CD4-positive, alpha-beta memory T cell (primary cell): Measurements from ENCODE around the gene MPRIP. TPM values are rescaled to one million over a fixed set of nuclear protein-coding genes. Genes with fewer than 3 reads are reported as not detected.

Experiments used
- CTCF ChIA-PET: fragments of 350-600 bp; sonication (Branson Sonifier 250); formaldehyde crosslinking; loops from one replicate; lab custom pipeline; 2021; ENCODE audit warnings: inconsistent platforms; ENCODE audit not compliant: partially characterized antibody; lab: Charles Lee
- POLR2A ChIA-PET: fragments of 350-600 bp; sonication (Branson Sonifier 250); formaldehyde crosslinking; loops from one replicate; lab custom pipeline; 2021; ENCODE audit not compliant: partially characterized antibody; lab: Charles Lee
- DNase-seq, 5 donors: peaks; one replicate each; pipeline versions ENCODE4 v3.0.0 to v3.0.0-alpha.2; 2020 to 2022; ENCODE audit warnings: mixed read lengths in 1 of 5
- H3K27ac ChIP-seq: one replicate; pipeline ENCODE4 v1.7.0; 2013; ENCODE audit warnings: low read depth, low read length
- H3K27me3 ChIP-seq: 2 replicates; pipeline ENCODE4 v1.7.0; 2013; ENCODE audit warnings: mild to moderate bottlenecking, low read length, moderate library complexity; ENCODE audit not compliant: insufficient read depth
- H3K36me3 ChIP-seq: 2 replicates; pipeline ENCODE4 v1.7.0; 2013; ENCODE audit warnings: mild to moderate bottlenecking, low read length, moderate library complexity; ENCODE audit not compliant: insufficient read depth
- H3K4me1 ChIP-seq: 2 replicates; pipeline ENCODE4 v1.7.0; 2013; ENCODE audit warnings: mild to moderate bottlenecking, low read length, moderate library complexity; ENCODE audit not compliant: insufficient read depth
- H3K4me3 ChIP-seq, 2 donors: one replicate each; pipeline ENCODE4 v1.7.0; 2013; ENCODE audit warnings: low read length in 2 of 2, mild to moderate bottlenecking in 1 of 2
- H3K9me3 ChIP-seq, 2 donors: one replicate each; pipeline ENCODE4 v1.7.0; 2013; ENCODE audit warnings: low read length in 2 of 2, control low read depth in 1 of 2; ENCODE audit not compliant: control insufficient read depth in 1 of 2
- H3K27ac Mint-ChIP-seq, 7 donors: one replicate each; pipeline ENCODE4 v1.8.0; 2020 to 2021; ENCODE audit warnings: mixed read lengths in 7 of 7, mild to moderate bottlenecking in 6 of 7, inconsistent platforms in 3 of 7, moderate library complexity in 3 of 7
- H3K27me3 Mint-ChIP-seq, 2 donors: one replicate each; pipeline ENCODE4 v1.8.0; 2020 to 2021; ENCODE audit warnings: mixed read lengths in 2 of 2
- H3K36me3 Mint-ChIP-seq, 2 donors: one replicate each; pipeline ENCODE4 v1.8.0; 2020 to 2021; ENCODE audit warnings: mixed read lengths in 2 of 2, inconsistent platforms in 1 of 2, mild to moderate bottlenecking in 1 of 2
- H3K4me1 Mint-ChIP-seq, 4 donors: one replicate each; pipeline ENCODE4 v1.8.0; 2020 to 2021; ENCODE audit warnings: mixed read lengths in 4 of 4, mild to moderate bottlenecking in 1 of 4
- H3K4me3 Mint-ChIP-seq, 8 donors: one replicate each; pipeline ENCODE4 v1.8.0; 2020 to 2021; ENCODE audit warnings: mixed read lengths in 8 of 8, mild to moderate bottlenecking in 7 of 8, moderate library complexity in 6 of 8, inconsistent platforms in 3 of 8
- H3K9me3 Mint-ChIP-seq, 8 donors: one replicate each; pipeline ENCODE4 v1.8.0; 2020 to 2021; ENCODE audit warnings: mixed read lengths in 8 of 8, mild to moderate bottlenecking in 5 of 8, inconsistent platforms in 3 of 8, moderate library complexity in 1 of 8
- intact Hi-C: fragments of 100-400 bp; cut with micrococcal nuclease; formaldehyde crosslinking; loops from one replicate; pipeline ENCODE4 v1.15.1; 2023
- polyA plus RNA-seq, 2 donors: library from polyadenylated mRNA; unstranded; fragments of 300-500 nt; fragmentation: Illumina TruSeq; gene quantifications; one replicate each; pipeline ENCODE4 v1.2.3, GENCODE V29; 2021
- total RNA-seq, 2 experiments: library from RNA; stranded (reverse); gene quantifications; one replicate each; pipeline ENCODE4 v1.2.3, GENCODE V29; 2021

The MPRIP gene
- total and polyA plus RNA-seq, 4 experiments from 2014 or later, result 48.4 to 255 (median 152) TPM

GRCh38 chr17:17044846-17045561 lies 2.7 kb downstream of the MPRIP start:
- Mint-ChIP-seq H3K4me1 (peaks cover 53 to 75% (median 65%) of the 10 kb centered on the region in 4 donors), H3K36me3 (peaks cover 0 to 7% of the 10 kb centered on the region in 2 donors), H3K27me3 (no peaks in the 10 kb centered on the region), H3K27ac (peak overlapping the region; percentile 77 to 95 (median 80)), H3K4me3 (peak overlapping the region; percentile 90 to 98 (median 95)), H3K9me3 (no peaks in the 10 kb centered on the region)
- Histone ChIP-seq H3K4me3 (peak overlapping the region in 1 of 2 donors; percentile 26), H3K36me3 (no peaks in the 10 kb centered on the region), H3K27ac (peak overlapping the region; percentile 55), H3K9me3 (no peaks in the 10 kb centered on the region), H3K4me1 (peaks cover 60% of the 10 kb centered on the region), H3K27me3 (no peaks in the 10 kb centered on the region)
- POLR2A ChIA-PET, result interaction anchor here (0.6 to 2.6 kb wide), 6 partner anchors 20 to 137 kb away, joined by 3 to 11 read pairs (median 4); no protein-coding TSS in a partner anchor
- no peak for DNase-seq
- CTCF ChIA-PET, result interaction anchor here (0.6 to 1.2 kb wide), 2 partner anchors 76 to 268 kb away, joined by 3 to 5 read pairs; no protein-coding TSS in a partner anchor
- intact Hi-C loops, result loop anchor here (5.0 kb wide), 1 partner anchor 72 kb away; no protein-coding TSS in a partner anchor

GRCh38 chr17:17048106-17048505 lies 5.8 kb downstream of the MPRIP start:
- no peaks in the 10 kb centered on the region for H3K9me3 ChIP-seq
- H3K9me3 Mint-ChIP-seq, result no peaks in the 10 kb centered on the region
- H3K4me1 Mint-ChIP-seq, result peaks cover 63 to 93% (median 80%) of the 10 kb centered on the region in 4 donors
- H3K36me3 Mint-ChIP-seq, result peaks cover 0 to 6% of the 10 kb centered on the region in 2 donors
- H3K4me3 ChIP-seq, result no peak overlapping the region
- H3K27ac ChIP-seq, result no peak overlapping the region
- H3K4me1 ChIP-seq, result peaks cover 82% of the 10 kb centered on the region
- POLR2A ChIA-PET, result no interaction called here
- intact Hi-C loops, result no loop called here
- H3K4me3 Mint-ChIP-seq, result peak overlapping the region in 2 of 8 donors; percentile 28 to 39
- no peak for DNase-seq
- H3K27me3 Mint-ChIP-seq, result no peaks in the 10 kb centered on the region
- no peaks in the 10 kb centered on the region for H3K27me3 ChIP-seq
- H3K27ac Mint-ChIP-seq, result peak overlapping the region in 4 of 7 donors; percentile 49 to 68 (median 60)
- CTCF ChIA-PET, result no interaction called here
- no peaks in the 10 kb centered on the region for H3K36me3 ChIP-seq

- Mint-ChIP-seq H3K4me3 (peak overlapping the region in 1 of 8 donors; percentile 26), H3K9me3 (no peaks in the 10 kb centered on the region), H3K27ac (peak overlapping the region in 5 of 7 donors; percentile 16 to 75 (median 51)), H3K4me1 (peaks cover 51 to 82% (median 66%) of the 10 kb centered on the region in 4 donors), H3K27me3 (no peaks in the 10 kb centered on the region), H3K36me3 (peaks cover 0 to 7% of the 10 kb centered on the region in 2 donors)
- H3K27me3 ChIP-seq, result no peaks in the 10 kb centered on the region
- CTCF ChIA-PET, result interaction anchor here (1.1 kb wide), 1 partner anchor 262 kb away, joined by 3 read pairs; no protein-coding TSS in a partner anchor
- H3K4me1 ChIP-seq, result peaks cover 66% of the 10 kb centered on the region
- no peaks in the 10 kb centered on the region for H3K9me3 ChIP-seq
- POLR2A ChIA-PET, result interaction anchor here (1.3 kb wide), 1 partner anchor 9 kb away, joined by 3 read pairs; no protein-coding TSS in a partner anchor
- no peak overlapping the region for H3K4me3 ChIP-seq
- intact Hi-C loops, result no loop called here
- no peak overlapping the region for H3K27ac ChIP-seq
- no peaks in the 10 kb centered on the region for H3K36me3 ChIP-seq
- no peak for DNase-seq
These were observed 8.4 kb downstream of the MPRIP start for GRCh38 chr17:17050346-17051345.

GRCh38 chr17:17051380-17051779 lies 9.1 kb downstream of the MPRIP start:
- Mint-ChIP-seq H3K27ac (peak overlapping the region in 3 of 7 donors; percentile 7 to 49 (median 46)), H3K36me3 (peaks cover 0 to 5% of the 10 kb centered on the region in 2 donors), H3K4me1 (peaks cover 47 to 79% (median 61%) of the 10 kb centered on the region in 4 donors), H3K27me3 (no peaks in the 10 kb centered on the region), H3K4me3 (peak overlapping the region in 1 of 8 donors; percentile 34), H3K9me3 (no peaks in the 10 kb centered on the region)
- peaks cover 59% of the 10 kb centered on the region for H3K4me1 ChIP-seq
- ChIA-PET CTCF (interaction anchor here (1.1 to 1.7 kb wide), 2 partner anchors 23 to 261 kb away, joined by 3 to 4 read pairs; no protein-coding TSS in a partner anchor), POLR2A (no interaction called here)
- no peak overlapping the region for H3K27ac ChIP-seq
- no peaks in the 10 kb centered on the region for H3K36me3 ChIP-seq
- intact Hi-C loops, result no loop called here
- H3K4me3 ChIP-seq, result no peak overlapping the region
- no peaks in the 10 kb centered on the region for H3K27me3 ChIP-seq
- no peak for DNase-seq
- H3K9me3 ChIP-seq, result no peaks in the 10 kb centered on the region

GRCh38 chr17:17051791-17052461 lies 9.7 kb downstream of the MPRIP start:
- no peak for DNase-seq
- Mint-ChIP-seq H3K4me3 (peak overlapping the region in 1 of 8 donors; percentile 8), H3K4me1 (peaks cover 44 to 79% (median 60%) of the 10 kb centered on the region in 4 donors), H3K27me3 (no peaks in the 10 kb centered on the region), H3K36me3 (peaks cover 0 to 7% of the 10 kb centered on the region in 2 donors), H3K9me3 (no peaks in the 10 kb centered on the region), H3K27ac (peak overlapping the region in 4 of 7 donors; percentile 30 to 77 (median 48))
- Histone ChIP-seq H3K36me3 (peaks cover 4% of the 10 kb centered on the region), H3K27ac (no peak overlapping the region), H3K4me3 (no peak overlapping the region), H3K27me3 (no peaks in the 10 kb centered on the region), H3K9me3 (no peaks in the 10 kb centered on the region), H3K4me1 (peaks cover 56% of the 10 kb centered on the region)
- ChIA-PET CTCF (interaction anchor here (1.1 to 1.7 kb wide), 2 partner anchors 22 to 261 kb away, joined by 3 to 4 read pairs; no protein-coding TSS in a partner anchor), POLR2A (no interaction called here)
- intact Hi-C loops, result no loop called here

GRCh38 chr17:17052462-17053221 lies 10.4 kb downstream of the MPRIP start:
- DNase-seq, result no peak
- H3K4me3 ChIP-seq, result no peak overlapping the region
- ChIA-PET CTCF (interaction anchor here (1.7 kb wide), 1 partner anchor 21 kb away, joined by 4 read pairs; no protein-coding TSS in a partner anchor), POLR2A (interaction anchor here (0.8 kb wide), 1 partner anchor 9 kb away, joined by 3 read pairs; no protein-coding TSS in a partner anchor)
- peak overlapping the region; percentile 30 to 86 (median 49) for H3K27ac Mint-ChIP-seq
- peak overlapping the region in 5 of 8 donors; percentile 11 to 64 (median 39) for H3K4me3 Mint-ChIP-seq
- no peaks in the 10 kb centered on the region for H3K9me3 ChIP-seq
- H3K4me1 ChIP-seq, result peaks cover 51% of the 10 kb centered on the region
- H3K4me1 Mint-ChIP-seq, result peaks cover 38 to 76% (median 56%) of the 10 kb centered on the region in 4 donors
- peaks cover 12% of the 10 kb centered on the region for H3K36me3 ChIP-seq
- intact Hi-C loops, result no loop called here
- H3K27ac ChIP-seq, result no peak overlapping the region
- H3K27me3 Mint-ChIP-seq, result no peaks in the 10 kb centered on the region
- no peaks in the 10 kb centered on the region for H3K9me3 Mint-ChIP-seq
- no peaks in the 10 kb centered on the region for H3K27me3 ChIP-seq
- peaks cover 0 to 7% of the 10 kb centered on the region in 2 donors for H3K36me3 Mint-ChIP-seq
